Keratinocyte (primary cell): Measurements from ENCODE around the gene ARFGAP3.

Experiments used
- EZH2 ChIP-seq: IDR thresholded peaks from one replicate; pipeline ENCODE4 v1.6.1; 2012; ENCODE audit warnings: inconsistent platforms, mild to moderate bottlenecking, low read length, moderate library complexity
- TF ChIP-seq, protein P1 (sequence below), 3 experiments: IDR thresholded peaks in 1 of 3; conservative IDR thresholded peaks in 1 of 3; optimal IDR thresholded peaks in 1 of 3; 2 replicates in 2 of 3; 3 replicates in 1 of 3; pipeline versions ENCODE3 to v1.5.1; 2011; ENCODE audit warnings: low read length in 3 of 3, mild to moderate bottlenecking in 3 of 3, moderate library complexity in 2 of 3, control low read depth in 1 of 3, inconsistent platforms in 1 of 3; ENCODE audit not compliant: insufficient read depth in 2 of 3; ENCODE audit errors: extremely low read depth in 1 of 3

DNA sequence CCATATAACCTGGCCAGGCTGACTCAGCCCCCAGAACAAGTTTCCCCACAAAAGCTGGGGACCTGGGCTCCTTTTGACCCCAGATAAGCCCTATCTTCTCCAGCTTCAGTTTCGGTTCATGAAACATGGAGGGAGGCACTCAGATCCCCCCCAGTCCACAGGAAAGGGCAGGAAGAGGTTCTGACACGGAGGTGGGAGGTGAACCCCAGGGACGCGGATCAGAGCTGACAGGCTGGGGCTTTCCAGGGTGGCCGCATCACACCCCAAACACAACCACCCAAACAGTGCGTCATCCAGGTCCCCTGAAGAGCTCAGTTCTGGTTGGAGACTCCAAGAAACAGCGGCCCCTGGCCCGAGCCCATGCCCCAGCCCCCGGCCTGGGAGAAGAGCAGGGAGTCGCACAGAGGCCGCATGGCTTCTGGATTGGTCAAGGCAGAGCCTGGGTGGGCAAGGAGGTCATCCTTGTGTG is 92.1 kb downstream of the ARFGAP3 start:
- no peak for TF ChIP-seq EZH2
- TF ChIP-seq, protein P1, sequence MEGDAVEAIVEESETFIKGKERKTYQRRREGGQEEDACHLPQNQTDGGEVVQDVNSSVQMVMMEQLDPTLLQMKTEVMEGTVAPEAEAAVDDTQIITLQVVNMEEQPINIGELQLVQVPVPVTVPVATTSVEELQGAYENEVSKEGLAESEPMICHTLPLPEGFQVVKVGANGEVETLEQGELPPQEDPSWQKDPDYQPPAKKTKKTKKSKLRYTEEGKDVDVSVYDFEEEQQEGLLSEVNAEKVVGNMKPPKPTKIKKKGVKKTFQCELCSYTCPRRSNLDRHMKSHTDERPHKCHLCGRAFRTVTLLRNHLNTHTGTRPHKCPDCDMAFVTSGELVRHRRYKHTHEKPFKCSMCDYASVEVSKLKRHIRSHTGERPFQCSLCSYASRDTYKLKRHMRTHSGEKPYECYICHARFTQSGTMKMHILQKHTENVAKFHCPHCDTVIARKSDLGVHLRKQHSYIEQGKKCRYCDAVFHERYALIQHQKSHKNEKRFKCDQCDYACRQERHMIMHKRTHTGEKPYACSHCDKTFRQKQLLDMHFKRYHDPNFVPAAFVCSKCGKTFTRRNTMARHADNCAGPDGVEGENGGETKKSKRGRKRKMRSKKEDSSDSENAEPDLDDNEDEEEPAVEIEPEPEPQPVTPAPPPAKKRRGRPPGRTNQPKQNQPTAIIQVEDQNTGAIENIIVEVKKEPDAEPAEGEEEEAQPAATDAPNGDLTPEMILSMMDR (optimal IDR thresholded peaks at IDR 0.05 in 1 of 3, IDR thresholded peaks at IDR 0.05 in 1 of 3, conservative IDR thresholded peaks at IDR 0.05 in 1 of 3; ENCODE audit: extremely low read depth in 1 of 3, insufficient read depth in 2 of 3, low read length in 3 of 3) = no peak
